ENCODE data around the gene SNORC.

Gene SNORC

DNA sequence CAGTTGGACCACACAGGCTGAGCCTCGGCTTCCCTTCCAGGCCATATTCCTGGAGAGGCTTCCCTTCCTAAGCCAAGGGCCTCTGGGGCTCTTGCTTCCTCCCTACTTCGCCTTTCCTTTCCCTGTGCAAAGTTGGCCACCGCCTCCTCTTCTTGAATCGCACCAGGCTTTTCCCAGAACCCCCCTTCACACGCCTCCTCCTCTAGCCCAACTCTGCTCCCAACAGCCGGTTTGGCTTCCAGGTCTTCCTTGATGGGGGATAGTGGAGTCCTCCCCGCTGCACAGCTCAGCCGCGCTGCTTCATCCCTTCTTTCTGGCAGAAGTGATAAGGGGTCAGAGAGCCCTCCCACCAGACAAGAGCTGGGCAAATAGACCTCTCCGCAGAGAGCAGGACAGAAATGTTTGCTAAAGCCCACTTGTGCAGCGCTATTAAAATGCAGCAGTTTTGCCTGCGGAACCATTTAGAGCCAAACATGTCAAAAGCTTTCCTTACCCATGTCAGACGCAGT lies 56.4 kb downstream of the SNORC start:
- DNase-seq (ENCODE audit: low spot score): no peak

DNA sequence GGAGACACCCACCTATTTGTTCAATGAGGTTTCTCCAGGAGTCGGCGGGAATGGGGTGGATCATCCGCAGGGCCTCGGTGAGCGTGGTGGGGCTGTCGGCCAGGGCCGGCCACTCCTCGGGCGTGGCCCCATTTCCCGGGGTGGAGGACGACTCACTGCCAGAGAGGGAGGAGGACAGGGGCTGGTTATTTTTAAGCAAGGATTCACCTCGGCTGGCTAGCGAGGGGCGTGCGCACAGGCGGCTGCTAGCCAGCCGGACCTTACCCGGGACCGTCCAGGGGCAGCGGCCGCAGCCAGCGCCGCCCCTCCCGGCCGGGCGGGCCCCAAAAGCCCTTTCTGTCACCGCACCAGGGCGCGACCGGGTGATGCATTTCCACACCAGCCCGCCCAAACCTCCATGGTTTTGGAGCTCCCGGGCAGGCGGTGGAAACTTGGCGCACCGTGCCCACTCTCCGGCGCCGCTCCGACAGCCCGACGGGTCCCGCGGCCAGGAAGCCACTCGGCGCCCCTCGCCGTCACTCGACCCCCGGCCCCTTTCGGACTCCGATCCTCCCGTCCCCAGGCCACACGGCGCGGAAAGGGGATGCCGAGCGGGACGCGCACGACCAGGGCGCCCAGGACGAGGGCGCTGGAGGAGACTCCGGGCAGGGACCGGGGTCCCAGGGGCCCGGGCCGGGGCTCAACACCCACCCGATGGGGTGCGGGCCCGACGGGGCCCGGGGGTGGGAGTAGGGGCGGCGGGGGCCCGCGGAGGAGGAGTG lies 57.1 kb downstream of the SNORC start:
- no peak for DNase-seq (ENCODE audit: low spot score)

DNA sequence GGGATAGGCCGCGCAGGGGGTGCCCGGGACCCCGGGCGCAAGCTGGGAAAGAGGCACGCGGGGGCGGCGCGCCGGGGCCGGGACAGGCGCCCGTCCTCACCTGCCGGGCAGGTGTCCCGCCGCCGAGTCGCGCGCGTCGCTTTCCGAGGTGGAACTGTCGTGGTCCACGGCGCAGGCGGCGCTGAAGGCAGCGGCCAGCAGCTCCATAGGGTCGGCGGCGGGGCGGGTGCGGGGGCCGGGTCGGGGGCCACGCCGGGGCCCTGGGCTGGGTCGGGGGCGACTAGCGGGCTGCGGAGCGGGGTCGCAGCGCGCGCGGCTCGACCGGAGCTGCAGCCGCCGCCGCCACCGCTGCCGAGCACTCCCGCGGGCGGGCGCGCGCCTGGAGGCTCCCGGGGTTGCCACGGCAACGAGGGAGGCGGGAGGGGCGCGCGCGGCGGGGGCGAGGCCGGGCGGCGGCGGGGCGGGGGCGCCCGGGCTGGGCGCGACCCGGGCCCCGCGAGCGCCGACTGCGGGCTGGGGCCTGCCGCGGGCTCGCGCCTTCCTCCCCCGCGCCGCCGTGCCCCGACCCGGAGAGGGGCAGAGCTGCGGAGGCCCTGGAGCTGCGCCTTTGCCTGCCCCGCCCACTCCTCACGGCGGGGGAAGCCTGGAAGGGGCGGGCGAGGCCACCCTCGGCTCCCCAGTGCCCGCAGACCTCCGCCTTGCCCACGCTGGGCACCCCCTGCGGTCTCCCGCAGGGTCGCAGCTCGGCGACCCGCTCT lies 57.9 kb downstream of the SNORC start:
- no peak for DNase-seq (ENCODE audit: low spot score)
